GM19238 (cell line): ENCODE results near the gene LAMTOR5.

Experiments
- DNase-seq: peaks from one replicate; pipeline ENCODE4 v3.0.0; 2011; ENCODE audit warnings: low spot score; ENCODE audit not compliant: insufficient read length

LAMTOR5 gene

GRCh38 chr1:110390692-110391245, 16.7 kb downstream of the LAMTOR5 start, which contains the start of gene SLC16A4:
SLC16A4 (minus strand) TSS chr1:110391026; CDS start chr1:110389323, 1,703 bp downstream.
- no peak for DNase-seq

- no peak for DNase-seq
These were observed 17.4 kb downstream of the LAMTOR5 start for GRCh38 chr1:110390096-110390495.

DNA sequence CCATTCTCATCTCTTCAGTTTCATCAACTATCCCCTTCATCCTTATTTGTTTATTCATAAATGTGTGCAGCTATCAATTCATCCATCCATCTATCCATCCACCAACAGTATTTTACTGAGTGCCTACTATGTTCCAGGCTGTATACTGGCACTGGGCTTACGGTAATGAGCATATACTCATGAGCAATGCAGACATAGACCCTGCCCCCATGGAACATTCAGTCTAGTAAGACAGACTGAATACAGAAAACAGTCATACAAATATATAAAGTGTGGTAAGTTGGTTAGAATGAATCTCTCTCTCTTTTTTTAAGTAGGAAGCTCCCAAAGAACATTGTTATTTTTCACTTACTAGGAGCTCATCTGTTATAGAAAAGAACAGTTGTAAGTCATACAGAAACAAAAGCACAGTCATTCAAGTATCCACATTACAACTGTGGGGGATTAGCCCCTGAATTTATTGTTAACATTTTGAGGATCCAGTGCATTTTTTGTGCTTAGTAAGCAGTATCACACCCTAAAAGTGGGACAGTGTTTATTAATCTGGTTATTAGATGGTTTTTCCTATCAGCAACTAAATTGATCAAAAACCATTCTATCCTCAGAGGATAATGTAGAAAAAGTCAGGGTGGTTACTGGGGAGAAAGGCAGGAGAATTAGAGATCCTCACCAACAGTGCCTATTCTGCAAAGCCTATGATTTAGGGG, 20.3 kb downstream of the LAMTOR5 start:
- no peak for DNase-seq

GRCh38 chr1:110385369-110385768, 22.1 kb downstream of the LAMTOR5 start:
- DNase-seq: no peak

DNA sequence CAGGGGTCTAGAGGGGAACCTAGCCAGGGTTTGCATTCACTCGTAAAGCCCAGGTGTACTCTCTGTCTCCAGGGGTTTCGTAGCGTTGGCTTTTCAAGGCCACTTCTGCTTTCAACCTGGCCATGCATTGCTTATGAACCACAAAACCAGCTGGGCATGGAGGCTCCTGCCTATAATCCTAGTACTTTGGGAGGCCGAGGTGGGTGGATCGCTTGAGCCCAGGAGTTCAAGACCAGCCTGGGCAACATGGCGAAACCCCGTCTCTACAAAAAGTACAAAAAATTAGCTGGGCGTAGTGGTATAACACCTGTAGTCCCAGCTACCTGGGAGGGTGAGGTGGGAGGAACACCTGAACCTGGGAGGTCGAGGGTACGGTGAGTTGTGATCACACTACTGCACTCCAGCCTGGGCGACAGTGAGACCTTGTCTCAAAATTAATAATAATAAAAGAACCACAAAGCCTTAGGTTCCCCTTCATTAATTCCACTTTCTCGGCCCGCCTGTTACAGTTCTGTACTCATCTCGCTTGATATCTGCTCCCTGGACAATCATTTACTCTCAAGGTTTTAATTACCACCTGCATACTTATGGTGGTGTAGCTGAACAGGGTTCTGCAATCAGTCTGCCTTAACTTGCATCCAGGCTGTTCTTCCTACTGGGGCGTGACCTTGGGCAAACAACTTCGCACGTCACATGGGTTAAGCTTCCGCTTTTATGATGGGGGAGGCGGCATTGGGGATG, 22.7 kb downstream of the LAMTOR5 start:
- peak; percentile 35 for DNase-seq

GRCh38 chr1:110383251-110383990, 24.1 kb downstream of the LAMTOR5 start:
- no peak for DNase-seq

DNA sequence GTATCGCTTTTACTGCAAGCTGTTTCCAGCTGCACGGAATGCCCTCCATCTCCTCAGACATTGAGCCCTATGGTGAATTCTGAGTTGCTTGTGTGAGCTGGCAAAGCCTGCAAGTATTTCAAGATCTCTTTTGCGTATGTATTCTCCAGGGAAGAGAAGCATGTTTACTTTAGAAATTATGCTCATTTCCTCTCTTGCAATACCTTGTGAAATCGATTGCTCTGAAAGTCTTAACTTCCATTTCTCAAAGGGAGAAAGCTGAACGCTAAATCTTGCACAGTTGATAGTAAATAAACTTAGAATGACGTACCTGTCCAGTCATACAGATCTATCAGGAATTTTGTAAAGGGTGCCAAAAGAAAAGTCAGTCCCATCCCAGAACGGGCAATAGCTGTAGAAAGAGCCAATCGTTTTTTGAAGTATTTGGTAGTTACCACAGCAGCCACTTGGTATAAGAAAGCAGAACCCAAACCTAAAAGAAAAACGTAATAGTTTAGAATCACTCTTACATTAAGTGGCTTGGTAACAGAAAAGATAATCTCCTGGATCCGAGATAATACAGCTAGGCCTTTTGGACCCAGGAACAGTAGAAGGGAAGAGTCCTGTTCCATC, 26.7 kb downstream of the LAMTOR5 start:
- DNase-seq: no peak

DNA sequence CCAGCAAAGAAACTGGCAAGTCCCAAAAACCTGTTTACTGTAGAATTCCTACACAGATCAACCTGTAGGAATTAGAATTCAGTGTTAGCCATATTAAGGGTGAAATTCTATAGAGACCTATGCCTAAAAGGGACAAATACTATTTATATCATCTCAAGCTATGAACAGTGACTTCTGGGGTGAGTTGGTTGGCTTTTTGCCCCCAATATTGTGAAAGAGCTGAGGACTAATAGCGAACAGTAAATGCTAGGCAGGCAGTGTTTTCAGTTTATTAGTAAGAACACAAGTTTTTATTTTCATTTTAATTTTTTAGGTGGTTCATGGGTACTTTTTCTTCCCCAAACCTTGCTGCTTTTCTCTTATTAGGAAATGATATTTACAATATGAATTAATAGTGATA, 32.0 kb downstream of the LAMTOR5 start:
- DNase-seq: no peak

GRCh38 chr1:110370827-110371226, 36.7 kb downstream of the LAMTOR5 start:
- DNase-seq: no peak

- DNase-seq: no peak
These were observed 43.3 kb downstream of the LAMTOR5 start for GRCh38 chr1:110364221-110364620.

GRCh38 chr1:110361856-110362255, 45.6 kb downstream of the LAMTOR5 start:
- no peak for DNase-seq

- DNase-seq: no peak
These were observed 47.1 kb downstream of the LAMTOR5 start for GRCh38 chr1:110360431-110360830.

GRCh38 chr1:110356379-110356778, 51.1 kb downstream of the LAMTOR5 start:
- DNase-seq: no peak

- no peak for DNase-seq
These were observed 52.2 kb downstream of the LAMTOR5 start for GRCh38 chr1:110355321-110355720.
